HCT116 (cell line): Measurements from ENCODE around the gene BBLN. TPM values are rescaled to one million over a fixed set of nuclear protein-coding genes. Genes with fewer than 3 reads are reported as not detected.

Experiments
- ATAC-seq: fragments of 200-7000 bp; cut with Tn5 transposase; 2 replicates; pipeline ENCODE4 v1.9.1; 2020; ENCODE audit warnings: mild to moderate bottlenecking, moderate library complexity
- BruUV-seq: library from RNA; stranded (reverse); fragments of 400-500 nt; replicated peaks from 2 replicates; lab custom pipeline; 2021; lab: Mats Ljungman, UMichigan
- CTCF ChIA-PET: fragments of 300-600 bp; sonication (Branson Sonifier 250); formaldehyde crosslinking; loops from one replicate; lab custom pipeline; 2021; ENCODE audit warnings: antibody characterized with exemption; lab: Charles Lee
- POLR2A ChIA-PET: fragments of 300-600, 350-600 bp; sonication (Branson Sonifier 250); formaldehyde crosslinking; loops from one replicate; lab custom pipeline; 2021; ENCODE audit warnings: antibody characterized with exemption; lab: Charles Lee
- RAD21 ChIA-PET, 2 experiments: fragments of 300-600 bp; sonication (Branson Sonifier 250); formaldehyde crosslinking; loops; one replicate each; lab custom pipeline; 2023; ENCODE audit warnings: low total read pairs in 2 of 2; ENCODE audit not compliant: uncharacterized antibody in 2 of 2, unreplicated experiment in 2 of 2, low non-redundant PET in 1 of 2; lab: Charles Lee
- DNase-seq: peaks from one replicate; pipeline ENCODE4 v3.0.0-alpha.2; 2010; ENCODE audit warnings: low read depth, low spot score
- H2AFZ ChIP-seq: fragments of 200-600 bp; shearing (Covaris generic), sonication (generic); 2 replicates; pipeline ENCODE4 v1.6.1; 2017; ENCODE audit warnings: low read depth, mixed run types, mixed read lengths, antibody characterized with exemption, low read length; ENCODE audit not compliant: poor library complexity, severe bottlenecking
- H3K27ac ChIP-seq: 2 replicates; pipeline ENCODE4 v1.5.1; 2012; ENCODE audit warnings: low read depth, low read length
- H3K27me3 ChIP-seq: fragments of 200-600 bp; sonication (generic); 2 replicates; pipeline ENCODE4 v1.6.1; 2016; ENCODE audit warnings: mixed run types, low read length, mixed read lengths; ENCODE audit not compliant: insufficient read depth
- H3K36me3 ChIP-seq, 2 experiments: fragments of 200-500 bp in 1 of 2; fragments of 200-600 bp in 1 of 2; sonication (Bioruptor generic) in 1 of 2; sonication (generic) in 1 of 2; 2 replicates each; pipeline versions ENCODE4 v1.5.1 to v1.6.1; 2014 to 2016; ENCODE audit warnings: low read length in 2 of 2, inconsistent platforms in 1 of 2, mixed read lengths in 1 of 2, mixed run types in 1 of 2; ENCODE audit not compliant: insufficient read depth in 2 of 2, control insufficient read depth in 1 of 2
- H3K4me1 ChIP-seq, 2 experiments: fragments of 200-600 bp in 1 of 2; sonication (generic) in 1 of 2; 2 replicates each; pipeline versions ENCODE4 v1.5.1 to v1.6.1; 2012 to 2017; ENCODE audit warnings: low read length in 2 of 2, inconsistent platforms in 1 of 2, mild to moderate bottlenecking in 1 of 2, mixed read lengths in 1 of 2, mixed run types in 1 of 2, moderate library complexity in 1 of 2; ENCODE audit not compliant: insufficient read depth in 2 of 2, control insufficient read depth in 1 of 2
- H3K4me2 ChIP-seq: fragments of 200-600 bp; sonication (generic); 2 replicates; pipeline ENCODE4 v1.6.1; 2017; ENCODE audit warnings: mixed run types, low read length, mixed read lengths
- H3K4me3 ChIP-seq, 2 experiments: fragments of 200-600 bp in 1 of 2; sonication (generic) in 1 of 2; replicated peaks in 1 of 2; 2 replicates each; pipeline ENCODE4 v1.5.1; 2011 to 2016; ENCODE audit warnings: low read length in 2 of 2, control low read depth in 1 of 2, low read depth in 1 of 2, mild to moderate bottlenecking in 1 of 2, mixed read lengths in 1 of 2, mixed run types in 1 of 2
- H3K79me2 ChIP-seq: fragments of 200-600 bp; sonication (generic); 2 replicates; pipeline ENCODE4 v1.6.1; 2017; ENCODE audit warnings: mild to moderate bottlenecking, mixed run types, low read length, moderate library complexity, mixed read lengths; ENCODE audit not compliant: insufficient read depth
- H3K9ac ChIP-seq: fragments of 200-600 bp; sonication (generic); 2 replicates; pipeline ENCODE4 v1.6.1; 2016; ENCODE audit warnings: low read length, mixed read lengths
- H3K9me2 ChIP-seq: fragments of 200-600 bp; sonication (generic), shearing (Covaris generic); 2 replicates; pipeline ENCODE4 v1.6.1; 2017; ENCODE audit warnings: mixed run types, mild to moderate bottlenecking, moderate library complexity; ENCODE audit not compliant: insufficient read depth
- H3K9me3 ChIP-seq, 2 experiments: fragments of 200-500 bp in 1 of 2; fragments of 200-600 bp in 1 of 2; sonication (Bioruptor generic) in 1 of 2; sonication (generic) in 1 of 2; 2 replicates each; pipeline ENCODE4 v1.6.1; 2014 to 2017; ENCODE audit warnings: low read length in 2 of 2, mixed read lengths in 2 of 2, inconsistent platforms in 1 of 2, low read depth in 1 of 2, mild to moderate bottlenecking in 1 of 2, mixed run types in 1 of 2, moderate library complexity in 1 of 2; ENCODE audit not compliant: control insufficient read depth in 1 of 2, insufficient read depth in 1 of 2
- H4K20me1 ChIP-seq: fragments of 200-600 bp; sonication (generic), shearing (Covaris generic); 2 replicates; pipeline ENCODE4 v1.6.1; 2017; ENCODE audit warnings: mixed run types, mild to moderate bottlenecking, moderate library complexity; ENCODE audit not compliant: insufficient read depth
- CBX3 ChIP-seq: IDR thresholded peaks from 2 replicates; pipeline ENCODE4 v1.6.1; 2012; ENCODE audit warnings: low read depth
- EGR1 ChIP-seq: IDR thresholded peaks from 2 replicates; pipeline ENCODE4 v1.6.1; 2012; ENCODE audit warnings: low read depth
- EZH2 ChIP-seq: fragments of 200-600 bp; sonication (generic); IDR thresholded peaks from 2 replicates; pipeline ENCODE4 v1.6.1; 2017; ENCODE audit warnings: antibody characterized with exemption, mixed run types
- EZH2phosphoT487 ChIP-seq: fragments of 200-600 bp; IDR thresholded peaks from 2 replicates; pipeline ENCODE4 v1.6.1; 2018; ENCODE audit warnings: antibody characterized with exemption, borderline replicate concordance
- FOSL1 ChIP-seq: IDR thresholded peaks from 2 replicates; pipeline ENCODE4 v1.6.1; 2012; ENCODE audit warnings: low read depth
- JUND ChIP-seq: IDR thresholded peaks from 2 replicates; pipeline ENCODE4 v1.6.1; 2012
- POLR2A ChIP-seq: IDR thresholded peaks from 2 replicates; pipeline ENCODE4 v1.7.0; 2011; ENCODE audit warnings: borderline replicate concordance; ENCODE audit not compliant: insufficient read depth, insufficient read length; ENCODE audit errors: extremely low read depth
- POLR2AphosphoS5 ChIP-seq: IDR thresholded peaks from 2 replicates; pipeline ENCODE4 v1.6.1; 2011; ENCODE audit warnings: mild to moderate bottlenecking, low read depth, low read length, moderate library complexity
- SIN3A ChIP-seq: IDR thresholded peaks from 2 replicates; pipeline ENCODE4 v1.6.1; 2012; ENCODE audit warnings: low read depth
- SP1 ChIP-seq: IDR thresholded peaks from 2 replicates; pipeline ENCODE4 v1.6.1; 2012; ENCODE audit warnings: low read depth
- SRF ChIP-seq: IDR thresholded peaks from 2 replicates; pipeline ENCODE4 v1.6.1; 2012; ENCODE audit warnings: low read depth
- YY1 ChIP-seq: IDR thresholded peaks from 2 replicates; pipeline ENCODE4 v1.6.1; 2011; ENCODE audit warnings: low read length, low read depth, moderate library complexity, mild to moderate bottlenecking; ENCODE audit not compliant: insufficient replicate concordance; ENCODE audit errors: extremely low read depth
- ZNF274 ChIP-seq: fragments of 200-500 bp; sonication (Bioruptor generic); IDR thresholded peaks from 2 replicates; pipeline ENCODE4 v1.6.1; 2014; ENCODE audit warnings: mild to moderate bottlenecking, low read depth, low read length, inconsistent platforms
- intact Hi-C: fragments of 100-400 bp; cut with micrococcal nuclease; formaldehyde crosslinking; loops from 2 replicates; pipeline ENCODE4 v1.10.0; 2022
- total RNA-seq: library from RNA; stranded (reverse); gene quantifications from one replicate; pipeline ENCODE4 v1.2.1, GENCODE V29; 2021; ENCODE audit not compliant: unreplicated experiment
- TF ChIP-seq, protein P1 (sequence below): IDR thresholded peaks from 2 replicates; pipeline ENCODE4 v1.6.1; 2012

BBLN gene
- total RNA-seq, 1 experiment from 2014 or later, result 119 TPM

DNA sequence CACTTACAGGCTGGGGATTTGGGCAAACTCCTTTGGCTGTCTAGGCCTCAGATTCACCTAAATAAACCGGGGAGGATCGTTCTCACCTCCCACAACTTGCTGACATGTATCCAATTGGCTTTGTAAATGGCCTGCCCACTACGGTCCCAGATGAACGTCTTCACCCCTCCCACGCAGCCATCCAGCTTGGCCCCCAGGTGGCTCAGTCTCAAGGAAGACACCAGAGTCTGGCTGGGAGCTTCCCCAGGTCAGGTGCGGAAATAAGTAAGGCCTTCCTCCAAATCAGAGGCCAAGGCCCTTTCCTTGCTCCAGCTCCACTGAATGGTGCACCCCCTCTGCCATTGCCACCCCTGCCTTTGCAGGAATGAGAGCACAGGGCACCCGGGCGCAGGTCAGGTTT lies 19.9 kb downstream of the BBLN start:
- Histone ChIP-seq H4K20me1 (no peaks in the 10 kb centered on the region), H3K4me3 (no peak overlapping the region), H3K9ac (no peak overlapping the region), H3K36me3 (peaks cover 24 to 48% of the 10 kb centered on the region in 2 experiments), H3K4me1 (no peaks in the 10 kb centered on the region), H3K27me3 (no peaks in the 10 kb centered on the region), H3K9me3 (no peaks in the 10 kb centered on the region; a peak in 1 of 4 replicates), H3K27ac (no peak overlapping the region), H3K4me2 (no peak overlapping the region)
- intact Hi-C loops, result no loop called here
- no peak for ATAC-seq
- no peak for TF ChIP-seq YY1
- TF ChIP-seq CBX3, result no peak
- no peak for TF ChIP-seq SIN3A
- TF ChIP-seq JUND, result no peak
- TF ChIP-seq, protein P1, sequence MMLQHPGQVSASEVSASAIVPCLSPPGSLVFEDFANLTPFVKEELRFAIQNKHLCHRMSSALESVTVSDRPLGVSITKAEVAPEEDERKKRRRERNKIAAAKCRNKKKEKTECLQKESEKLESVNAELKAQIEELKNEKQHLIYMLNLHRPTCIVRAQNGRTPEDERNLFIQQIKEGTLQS, result no peak
- TF ChIP-seq ZNF274, result no peak
- no peak for TF ChIP-seq EGR1
- no peak for TF ChIP-seq EZH2
- TF ChIP-seq POLR2AphosphoS5, result no peak
- TF ChIP-seq FOSL1, result no peak
- no peak for TF ChIP-seq POLR2A
- no peak for TF ChIP-seq EZH2phosphoT487
- TF ChIP-seq, all 23 proteins: peak for 0
- no peak overlapping the region for H2AFZ ChIP-seq
- DNase-seq, result no peak
- RAD21 ChIA-PET, result no interaction called here
- H3K79me2 ChIP-seq, result no peaks in the 10 kb centered on the region; the same call in 1 of the 2 replicates
- POLR2A ChIA-PET, result no interaction called here
- no peaks in the 10 kb centered on the region for H3K9me2 ChIP-seq
- CTCF ChIA-PET, result no interaction called here
- no TSS peak for BruUV-seq

GRCh38 chr9:128180447-128180846 lies 20.4 kb downstream of the BBLN start:
- intact Hi-C loops, result no loop called here
- no peak overlapping the region for H3K4me3 ChIP-seq
- H3K9me2 ChIP-seq, result no peaks in the 10 kb centered on the region
- H3K27ac ChIP-seq, result no peak overlapping the region
- no peaks in the 10 kb centered on the region for H3K27me3 ChIP-seq
- no peak overlapping the region for H2AFZ ChIP-seq
- RAD21 ChIA-PET, result no interaction called here
- ATAC-seq, result no peak
- no TSS peak for BruUV-seq
- H3K36me3 ChIP-seq, result peaks cover 24 to 48% of the 10 kb centered on the region in 2 experiments
- POLR2A ChIA-PET, result no interaction called here
- TF ChIP-seq SRF, result no peak
- TF ChIP-seq EZH2phosphoT487, result no peak
- TF ChIP-seq SP1, result no peak
- no peaks in the 10 kb centered on the region for H4K20me1 ChIP-seq
- H3K9ac ChIP-seq, result no peak overlapping the region
- no peaks in the 10 kb centered on the region; a peak in 1 of 4 replicates for H3K9me3 ChIP-seq
- CTCF ChIA-PET, result no interaction called here
- no peaks in the 10 kb centered on the region; the same call in 1 of the 2 replicates for H3K79me2 ChIP-seq
- no peaks in the 10 kb centered on the region for H3K4me1 ChIP-seq
- DNase-seq, result no peak
- no peak overlapping the region for H3K4me2 ChIP-seq
